Natural killer cell treated with Interleukin-12 subunit alpha and Interleukin-12 subunit beta and Interleukin-15 and Interleukin-18, amount 100 ng/mL, for 72 hours (primary cell): ENCODE data around the gene ZNF2. TPM values are rescaled to one million over a fixed set of nuclear protein-coding genes. Genes with fewer than 3 reads are reported as not detected.
"Not testable (repeated sequence)": the region's sequence is repeated elsewhere in the genome, so short reads cannot be mapped to it uniquely, and the experiment has no call there.

Experiments used
- ATAC-seq, 2 donors: fragments of 150-1000 bp; cut with Tn5 transposase in 1 of 2; sonication (Bioruptor Pico), chemical (Tn5 transposase) in 1 of 2; 2 replicates each; pipeline ENCODE4 v1.10.0; 2021
- DNase-seq: peaks from one replicate; pipeline ENCODE4 v3.0.0; 2022; ENCODE audit warnings: low spot score
- H3K27ac Mint-ChIP-seq, 2 donors: 1 replicate in 1 of 2; 2 replicates in 1 of 2; pipeline ENCODE4 v1.8.0; 2022; ENCODE audit warnings: mixed read lengths in 2 of 2, mild to moderate bottlenecking in 1 of 2, moderate library complexity in 1 of 2
- H3K27me3 Mint-ChIP-seq, 2 donors: 1 replicate in 1 of 2; 2 replicates in 1 of 2; pipeline ENCODE4 v1.8.0; 2022; ENCODE audit warnings: mixed read lengths in 2 of 2
- H3K36me3 Mint-ChIP-seq: one replicate; pipeline ENCODE4 v1.8.0; 2022; ENCODE audit warnings: mixed read lengths
- H3K4me1 Mint-ChIP-seq, 2 donors: 1 replicate in 1 of 2; 2 replicates in 1 of 2; pipeline ENCODE4 v1.8.0; 2022; ENCODE audit warnings: low read depth in 2 of 2, mixed read lengths in 2 of 2, mild to moderate bottlenecking in 1 of 2
- H3K4me3 Mint-ChIP-seq: one replicate; pipeline ENCODE4 v1.8.0; 2022; ENCODE audit warnings: mixed read lengths
- H3K9me3 Mint-ChIP-seq: 2 replicates; pipeline ENCODE4 v1.8.0; 2022; ENCODE audit warnings: mixed read lengths
- total RNA-seq, 2 donors: library from RNA; stranded (reverse); gene quantifications; one replicate each; pipeline ENCODE4 v1.2.3, GENCODE V29; 2022

The ZNF2 gene
- total RNA-seq, 2 donors from 2014 or later = 3.4 to 5.4 TPM

GRCh38 chr2:95171902-95172301 lies 6.3 kb downstream of the ZNF2 start:
- H3K27ac Mint-ChIP-seq = no peak overlapping the region
- DNase-seq (no peak), ATAC-seq (no peak)
- H3K36me3 Mint-ChIP-seq = no peaks in the 10 kb centered on the region
- H3K9me3 Mint-ChIP-seq = no peaks in the 10 kb centered on the region
- peaks cover under 1 to 7% of the 10 kb centered on the region in 2 donors for H3K4me1 Mint-ChIP-seq
- no peaks in the 10 kb centered on the region for H3K27me3 Mint-ChIP-seq
- no peak overlapping the region for H3K4me3 Mint-ChIP-seq

DNA sequence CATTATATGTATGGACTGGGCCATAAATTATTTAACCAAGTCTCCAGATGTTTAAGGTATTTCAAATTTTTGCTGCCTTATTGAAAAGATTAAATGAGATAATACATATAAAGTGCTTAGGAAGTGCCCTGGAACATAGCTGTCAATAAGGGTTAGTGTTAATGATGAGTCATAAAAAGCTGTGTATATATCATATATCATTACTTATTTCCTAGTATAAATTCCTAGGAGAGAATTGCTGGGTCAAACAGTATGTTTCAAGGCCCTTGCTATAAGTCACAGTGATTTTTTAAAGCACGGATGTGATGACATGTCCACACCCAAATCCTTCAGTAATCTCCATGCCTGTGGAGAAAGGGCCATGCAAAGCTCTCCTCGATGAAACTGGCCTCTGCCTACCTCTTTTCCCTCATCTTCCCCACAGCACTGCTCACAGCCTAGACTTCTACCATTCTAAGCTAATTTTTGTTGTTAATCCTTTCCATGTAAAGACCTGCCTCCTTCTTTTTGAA lies 8.5 kb downstream of the ZNF2 start:
- ATAC-seq = no peak

DNA sequence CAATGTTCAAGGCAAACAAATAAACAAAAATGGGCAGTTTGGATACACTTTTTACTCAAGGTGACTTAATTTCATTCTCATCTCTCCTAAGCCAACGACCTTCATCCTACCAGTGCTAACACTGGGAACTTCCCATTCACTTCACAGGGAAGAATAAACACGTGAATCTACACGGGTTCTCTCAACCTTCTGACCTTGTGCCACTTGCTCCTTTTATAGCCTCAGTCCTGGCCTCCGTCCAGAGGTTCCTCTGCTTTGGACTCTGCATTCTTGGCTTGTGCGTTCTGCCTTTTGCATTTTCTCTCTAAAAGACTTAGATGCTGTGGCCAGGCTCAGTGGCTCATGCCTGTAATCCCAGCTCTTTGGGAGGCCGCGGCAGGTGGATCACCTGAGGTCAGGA lies 13.8 kb downstream of the ZNF2 start:
- H3K36me3 Mint-ChIP-seq = peaks cover 45% of the 10 kb centered on the region
- no peak overlapping the region for H3K4me3 Mint-ChIP-seq
- H3K9me3 Mint-ChIP-seq = peaks cover 6% of the 10 kb centered on the region
- DNase-seq = no peak
- no peak overlapping the region for H3K27ac Mint-ChIP-seq
- no peak for ATAC-seq
- H3K4me1 Mint-ChIP-seq = peaks cover 0 to 2% of the 10 kb centered on the region in 2 donors
- H3K27me3 Mint-ChIP-seq = no peaks in the 10 kb centered on the region

More for the DNA sequence above, 8.5 kb downstream of the ZNF2 start:
- H3K4me1 Mint-ChIP-seq = peaks cover 0 to 6% of the 10 kb centered on the region in 2 donors
- H3K36me3 Mint-ChIP-seq = peaks cover 9% of the 10 kb centered on the region
- no peaks in the 10 kb centered on the region for H3K9me3 Mint-ChIP-seq
- H3K27ac Mint-ChIP-seq = no peak overlapping the region
- no peaks in the 10 kb centered on the region for H3K27me3 Mint-ChIP-seq
- H3K4me3 Mint-ChIP-seq = no peak overlapping the region
- DNase-seq = no peak

DNA sequence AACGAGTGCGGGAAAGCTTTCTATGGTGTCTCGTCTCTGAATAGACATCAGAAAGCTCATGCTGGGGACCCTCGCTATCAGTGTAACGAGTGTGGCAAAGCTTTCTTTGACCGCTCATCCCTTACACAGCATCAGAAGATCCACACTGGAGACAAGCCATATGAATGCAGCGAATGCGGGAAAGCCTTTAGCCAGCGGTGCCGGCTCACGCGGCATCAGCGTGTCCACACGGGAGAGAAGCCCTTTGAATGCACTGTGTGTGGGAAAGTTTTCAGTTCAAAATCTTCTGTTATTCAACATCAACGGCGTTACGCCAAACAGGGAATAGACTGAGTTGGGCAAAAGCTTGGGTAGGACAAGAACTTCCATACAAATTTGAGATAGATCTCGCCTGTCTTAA lies 16.2 kb downstream of the ZNF2 start:
- Mint-ChIP-seq H3K27me3 (no peaks in the 10 kb centered on the region), H3K4me1 (no peaks in the 10 kb centered on the region), H3K27ac (no peak overlapping the region), H3K36me3 (peaks cover 45% of the 10 kb centered on the region), H3K9me3 (peaks cover 6% of the 10 kb centered on the region), H3K4me3 (no peak overlapping the region)
- ATAC-seq (no peak), DNase-seq (no peak)

- Mint-ChIP-seq H3K4me3 (no peak overlapping the region), H3K27ac (no peak overlapping the region), H3K4me1 (no peaks in the 10 kb centered on the region), H3K27me3 (peaks cover 8% of the 10 kb centered on the region in 2 donors), H3K36me3 (peaks cover 27% of the 10 kb centered on the region), H3K9me3 (peaks cover 6% of the 10 kb centered on the region)
- ATAC-seq (no peak), DNase-seq (no peak)
Measured at GRCh38 chr2:95185197-95185596, 19.6 kb downstream of the ZNF2 start.

- no peak overlapping the region for H3K27ac Mint-ChIP-seq
- no peak for ATAC-seq
- H3K27me3 Mint-ChIP-seq = peaks cover 11 to 13% of the 10 kb centered on the region in 2 donors
- peaks cover 3% of the 10 kb centered on the region for H3K9me3 Mint-ChIP-seq
- no peak overlapping the region for H3K4me3 Mint-ChIP-seq
- H3K4me1 Mint-ChIP-seq = no peaks in the 10 kb centered on the region
- H3K36me3 Mint-ChIP-seq = peaks cover 19% of the 10 kb centered on the region
- DNase-seq = no peak
Measured at GRCh38 chr2:95185973-95186372, 20.4 kb downstream of the ZNF2 start.

GRCh38 chr2:95192956-95193355 lies 27.3 kb downstream of the ZNF2 start:
- not testable (repeated sequence) for H3K36me3 Mint-ChIP-seq, H3K4me3 Mint-ChIP-seq, ATAC-seq, H3K27ac Mint-ChIP-seq, H3K9me3 Mint-ChIP-seq, H3K4me1 Mint-ChIP-seq
- peaks cover 23 to 24% of the 10 kb centered on the region in 2 donors for H3K27me3 Mint-ChIP-seq
- DNase-seq = peak; percentile 63

DNA sequence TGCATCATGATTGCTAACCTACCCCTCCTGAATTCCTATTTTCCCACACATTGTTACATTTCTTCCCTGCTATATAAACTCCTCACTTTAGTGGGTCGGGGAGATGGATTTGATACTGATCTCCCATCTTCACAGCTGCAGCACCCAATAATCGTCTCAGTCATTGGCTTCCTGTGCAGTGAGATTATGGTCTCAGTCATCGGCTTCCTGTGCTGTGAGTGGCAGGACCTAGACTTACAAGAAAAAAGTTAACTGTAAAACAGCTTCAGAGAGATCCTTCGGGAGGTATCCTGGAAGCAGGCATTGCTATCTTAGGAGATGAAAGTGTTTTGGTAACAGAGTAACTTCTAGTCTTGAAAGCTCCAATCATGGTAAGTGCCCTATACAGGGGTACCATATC lies 38.3 kb downstream of the ZNF2 start:
- Mint-ChIP-seq H3K27me3 (peaks cover 3 to 12% of the 10 kb centered on the region in 2 donors), H3K36me3 (peaks cover 4% of the 10 kb centered on the region), H3K4me1 (peaks cover 9 to 17% of the 10 kb centered on the region in 2 donors), H3K4me3 (no peak overlapping the region), H3K9me3 (no peaks in the 10 kb centered on the region), H3K27ac (no peak overlapping the region)
- DNase-seq = no peak
- ATAC-seq = no peak

GRCh38 chr2:95204396-95204795 lies 38.8 kb downstream of the ZNF2 start:
- Mint-ChIP-seq H3K27ac (no peak overlapping the region), H3K4me3 (no peak overlapping the region), H3K27me3 (peaks cover 3 to 12% of the 10 kb centered on the region in 2 donors), H3K36me3 (peaks cover 9% of the 10 kb centered on the region), H3K4me1 (peaks cover 9 to 17% of the 10 kb centered on the region in 2 donors), H3K9me3 (no peaks in the 10 kb centered on the region)
- DNase-seq (no peak), ATAC-seq (no peak)

- Mint-ChIP-seq H3K9me3 (peaks cover 6% of the 10 kb centered on the region), H3K4me1 (peaks cover 9 to 17% of the 10 kb centered on the region in 2 donors), H3K27me3 (no peaks in the 10 kb centered on the region), H3K27ac (peak overlapping the region in 1 of 2 donors; percentile 72), H3K36me3 (peaks cover 23% of the 10 kb centered on the region), H3K4me3 (peak overlapping the region; percentile 92)
- DNase-seq (no peak), ATAC-seq (no peak)
Measured at GRCh38 chr2:95206096-95206495, 40.5 kb downstream of the ZNF2 start.

- ATAC-seq (peak; percentile 95 to 98), DNase-seq (peak; percentile 88)
- H3K36me3 Mint-ChIP-seq = peaks cover 33% of the 10 kb centered on the region
- H3K27ac Mint-ChIP-seq = peak within 1 kb of the TSS; percentile 64 to 72
- peaks cover 6% of the 10 kb centered on the region for H3K9me3 Mint-ChIP-seq
- H3K4me1 Mint-ChIP-seq = peaks cover 9 to 17% of the 10 kb centered on the region in 2 donors
- H3K27me3 Mint-ChIP-seq = no peaks in the 10 kb centered on the region
- H3K4me3 Mint-ChIP-seq = peak within 1 kb of the TSS; percentile 92
Measured at GRCh38 chr2:95207111-95207961, 41.7 kb downstream of the ZNF2 start, which contains the start of gene ZNF892. Gene ZNF892 (plus strand): TSS chr2:95207521. CDS start chr2:95207816, 295 bp downstream.

DNA sequence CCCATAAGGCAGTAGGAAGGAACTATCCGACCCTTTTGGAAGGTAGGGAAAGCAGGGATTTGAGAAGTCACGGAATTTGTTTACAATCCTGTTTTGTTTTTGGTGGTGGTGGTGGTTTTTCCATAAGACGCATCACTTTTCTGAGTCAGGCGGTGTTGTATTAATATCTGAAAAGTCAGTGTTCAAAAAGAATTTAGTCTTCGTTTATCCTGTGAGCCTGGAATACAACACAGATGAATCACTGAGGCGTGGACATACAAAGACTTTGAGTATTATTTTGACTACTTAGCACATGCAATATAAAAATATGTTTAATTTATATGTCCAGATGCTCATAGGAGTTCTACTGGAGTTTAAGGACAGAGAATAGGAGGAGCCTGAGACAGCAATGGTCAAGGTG lies 42.5 kb downstream of the ZNF2 start:
- H3K27ac Mint-ChIP-seq = peak overlapping the region in 1 of 2 donors; percentile 72
- DNase-seq (no peak), ATAC-seq (no peak)

DNA sequence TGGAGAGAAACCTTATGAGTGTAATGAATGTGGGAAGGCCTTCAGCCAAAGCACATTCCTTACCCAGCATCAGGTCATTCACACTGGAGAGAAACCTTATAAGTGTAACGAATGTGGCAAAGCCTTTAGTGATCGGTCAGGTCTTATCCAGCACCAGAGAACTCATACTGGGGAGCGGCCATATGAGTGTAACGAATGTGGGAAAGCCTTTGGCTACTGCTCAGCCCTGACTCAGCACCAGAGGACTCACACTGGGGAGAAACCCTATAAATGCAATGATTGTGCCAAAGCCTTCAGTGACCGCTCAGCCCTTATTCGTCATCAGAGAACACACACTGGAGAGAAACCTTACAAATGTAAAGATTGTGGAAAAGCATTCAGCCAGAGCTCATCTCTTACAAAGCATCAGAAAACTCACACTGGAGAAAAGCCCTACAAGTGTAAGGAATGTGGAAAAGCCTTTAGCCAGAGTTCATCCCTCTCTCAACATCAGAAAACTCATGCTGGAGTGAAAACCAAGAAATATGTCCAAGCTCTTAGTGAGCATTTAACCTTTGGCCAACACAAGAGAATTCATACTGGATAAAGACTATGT lies 49.5 kb downstream of the ZNF2 start:
- Mint-ChIP-seq H3K9me3 (peaks cover 43% of the 10 kb centered on the region), H3K27ac (no peak overlapping the region), H3K36me3 (peaks cover 91% of the 10 kb centered on the region), H3K4me1 (no peaks in the 10 kb centered on the region), H3K4me3 (no peak overlapping the region), H3K27me3 (no peaks in the 10 kb centered on the region)
- ATAC-seq (no peak), DNase-seq (no peak)

More for the DNA sequence above, 42.5 kb downstream of the ZNF2 start:
- peaks cover 9 to 17% of the 10 kb centered on the region in 2 donors for H3K4me1 Mint-ChIP-seq
- H3K4me3 Mint-ChIP-seq = peak overlapping the region; percentile 92
- H3K27me3 Mint-ChIP-seq = no peaks in the 10 kb centered on the region
- peaks cover 41% of the 10 kb centered on the region for H3K36me3 Mint-ChIP-seq
- H3K9me3 Mint-ChIP-seq = peaks cover 9% of the 10 kb centered on the region

DNA sequence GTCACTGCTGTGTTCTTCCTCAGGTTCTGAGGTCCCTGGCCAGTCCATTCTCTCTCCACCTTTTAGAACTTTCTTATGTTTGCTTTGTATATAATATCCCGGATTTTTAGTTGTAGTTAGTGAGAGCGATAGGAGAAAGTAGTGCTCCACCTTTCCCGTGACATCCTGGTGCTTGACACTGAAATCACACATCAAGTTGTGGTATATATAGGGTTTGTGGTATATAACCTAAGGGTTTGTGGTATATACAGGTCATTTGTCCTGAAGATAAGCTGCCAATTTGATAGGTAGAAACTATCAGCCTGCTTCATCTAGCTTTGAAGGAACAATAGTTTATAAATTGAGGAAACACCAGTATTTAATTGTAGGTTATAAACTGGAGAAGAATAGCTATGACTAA lies 54.8 kb downstream of the ZNF2 start:
- no peak overlapping the region for H3K4me3 Mint-ChIP-seq
- DNase-seq (no peak), ATAC-seq (no peak)
- H3K27ac Mint-ChIP-seq = no peak overlapping the region
- peaks cover 33% of the 10 kb centered on the region for H3K9me3 Mint-ChIP-seq
- no peaks in the 10 kb centered on the region for H3K27me3 Mint-ChIP-seq
- no peaks in the 10 kb centered on the region for H3K4me1 Mint-ChIP-seq
- peaks cover 69% of the 10 kb centered on the region for H3K36me3 Mint-ChIP-seq
